Progenitor cell of endocrine pancreas (in vitro differentiated cells): ENCODE measurements around the gene WDHD1. TPM values are rescaled to one million over a fixed set of nuclear protein-coding genes. Genes with fewer than 3 reads are reported as not detected.
A peak's percentile ranks its signal among the peaks of the same experiment; 100 is the strongest.

ENCODE experiments used
- DNase-seq: peaks from one replicate; pipeline ENCODE4 v3.0.0; 2021; ENCODE audit warnings: low spot score; ENCODE audit not compliant: unreplicated experiment
- H3K27ac Mint-ChIP-seq: 2 replicates; pipeline ENCODE4 v1.8.0; 2021; ENCODE audit warnings: mild to moderate bottlenecking, moderate library complexity, mixed read lengths
- H3K27me3 Mint-ChIP-seq: 2 replicates; pipeline ENCODE4 v1.8.0; 2021; ENCODE audit warnings: mixed read lengths
- H3K36me3 Mint-ChIP-seq: 2 replicates; pipeline ENCODE4 v1.8.0; 2022; ENCODE audit warnings: mixed read lengths; ENCODE audit not compliant: insufficient read depth
- H3K4me1 Mint-ChIP-seq: 2 replicates; pipeline ENCODE4 v1.8.0; 2021; ENCODE audit warnings: low read depth, mixed read lengths
- H3K4me3 Mint-ChIP-seq: 2 replicates; pipeline ENCODE4 v1.8.0; 2021; ENCODE audit warnings: low read depth, mild to moderate bottlenecking, moderate library complexity, mixed read lengths
- H3K9me3 Mint-ChIP-seq: 2 replicates; pipeline ENCODE4 v1.8.0; 2021; ENCODE audit warnings: low read depth, mixed read lengths
- CTCF ChIP-seq: fragments of 200-600 bp; sonication (generic); IDR thresholded peaks from one replicate; pipeline ENCODE4 v1.5.0; 2021; ENCODE audit warnings: antibody characterized with exemption, mild to moderate bottlenecking; ENCODE audit not compliant: unreplicated experiment
- total RNA-seq: library from RNA; stranded (reverse); gene quantifications from 2 replicates; pipeline ENCODE4 v1.2.1, GENCODE V29; 2021

Gene WDHD1
- total RNA-seq, 1 donor from 2014 or later = 31.4 TPM

- Mint-ChIP-seq H3K36me3 (peaks cover 11% of the 10 kb centered on the region), H3K27me3 (no peaks in the 10 kb centered on the region), H3K4me1 (no peaks in the 10 kb centered on the region), H3K27ac (no peak overlapping the region), H3K4me3 (no peak overlapping the region), H3K9me3 (no peaks in the 10 kb centered on the region)
- no peak for DNase-seq
- no peak for TF ChIP-seq CTCF
Measured at GRCh38 chr14:54942913-54943312, 84.0 kb downstream of the WDHD1 start.

- no peaks in the 10 kb centered on the region for H3K9me3 Mint-ChIP-seq
- no peaks in the 10 kb centered on the region for H3K4me1 Mint-ChIP-seq
- no peak overlapping the region for H3K4me3 Mint-ChIP-seq
- no peaks in the 10 kb centered on the region for H3K27me3 Mint-ChIP-seq
- DNase-seq = no peak
- H3K36me3 Mint-ChIP-seq = peaks cover 3% of the 10 kb centered on the region
- no peak overlapping the region for H3K27ac Mint-ChIP-seq
- no peak for TF ChIP-seq CTCF
Measured at GRCh38 chr14:54936816-54937215, 90.1 kb downstream of the WDHD1 start.

- Mint-ChIP-seq H3K27me3 (no peaks in the 10 kb centered on the region), H3K4me3 (no peak overlapping the region), H3K9me3 (no peaks in the 10 kb centered on the region), H3K4me1 (no peaks in the 10 kb centered on the region), H3K27ac (no peak overlapping the region), H3K36me3 (peaks cover 1% of the 10 kb centered on the region)
- DNase-seq = no peak
- no peak for TF ChIP-seq CTCF
Measured at GRCh38 chr14:54935958-54936357, 90.9 kb downstream of the WDHD1 start.

- Mint-ChIP-seq H3K27ac (peak overlapping the region; percentile 24), H3K4me3 (no peak overlapping the region)
Measured at GRCh38 chr14:54935100-54935499, 91.8 kb downstream of the WDHD1 start.

GRCh38 chr14:54933006-54933405, 93.9 kb downstream of the WDHD1 start:
- no peak for DNase-seq
- H3K36me3 Mint-ChIP-seq = peaks cover 1% of the 10 kb centered on the region
- no peaks in the 10 kb centered on the region for H3K4me1 Mint-ChIP-seq
- H3K4me3 Mint-ChIP-seq = no peak overlapping the region
- no peak for TF ChIP-seq CTCF
- no peak overlapping the region for H3K27ac Mint-ChIP-seq
- no peaks in the 10 kb centered on the region for H3K27me3 Mint-ChIP-seq
- H3K9me3 Mint-ChIP-seq = no peaks in the 10 kb centered on the region

More at GRCh38 chr14:54935100-54935499, 91.8 kb downstream of the WDHD1 start:
- DNase-seq = no peak
- TF ChIP-seq CTCF = no peak
- Mint-ChIP-seq H3K9me3 (no peaks in the 10 kb centered on the region), H3K36me3 (peaks cover 1% of the 10 kb centered on the region), H3K27me3 (no peaks in the 10 kb centered on the region), H3K4me1 (no peaks in the 10 kb centered on the region)
